GM12878 (cell line): ENCODE measurements around the gene CCNJ. TPM values are rescaled to one million over a fixed set of nuclear protein-coding genes. Genes with fewer than 3 reads are reported as not detected.

ENCODE experiments used
- ASH2L ChIP-seq: fragments of 300-600, 200-600 bp; sonication (generic); IDR thresholded peaks from 2 replicates; pipeline ENCODE4 v1.6.1; 2017; ENCODE audit warnings: low read depth, mild to moderate bottlenecking, borderline replicate concordance
- BACH1 ChIP-seq: fragments of 450-650 bp; IDR thresholded peaks from 2 replicates; pipeline ENCODE4 v1.6.1; 2017; ENCODE audit warnings: mild to moderate bottlenecking, borderline replicate concordance
- CEBPB ChIP-seq, 2 experiments: fragments of 150-350 bp in 1 of 2; IDR thresholded peaks; 2 replicates each; pipeline ENCODE4 v1.6.1; 2012 to 2014; ENCODE audit warnings: low read depth in 2 of 2, low read length in 2 of 2, borderline replicate concordance in 1 of 2, inconsistent platforms in 1 of 2
- FOS ChIP-seq: IDR thresholded peaks from 3 replicates; pipeline ENCODE4 v1.6.1; 2011; ENCODE audit warnings: borderline replicate concordance; ENCODE audit not compliant: insufficient read length; ENCODE audit errors: extremely low read depth
- NR2F1 ChIP-seq: fragments of 450-650 bp; conservative IDR thresholded peaks from 2 replicates; pipeline ENCODE4 v1.6.1; 2017; ENCODE audit warnings: mild to moderate bottlenecking
- PAX5 ChIP-seq: IDR thresholded peaks from 2 replicates; pipeline ENCODE4 v1.6.1; 2011; ENCODE audit warnings: low read depth, low read length, borderline replicate concordance
- PML ChIP-seq: IDR thresholded peaks from 2 replicates; pipeline ENCODE4 v1.6.1; 2012; ENCODE audit warnings: low read length, inconsistent platforms
- POLR2AphosphoS2 ChIP-seq: IDR thresholded peaks from 2 replicates; pipeline ENCODE4 v1.6.1; 2011; ENCODE audit warnings: low read depth, mild to moderate bottlenecking, low read length, improper control_type of control experiment, moderate library complexity
- POLR2AphosphoS5 ChIP-seq: IDR thresholded peaks from 2 replicates; pipeline ENCODE4 v1.6.1; 2011; ENCODE audit warnings: mild to moderate bottlenecking, low read length, inconsistent platforms
- RAD51 ChIP-seq: fragments of 450-650 bp; IDR thresholded peaks from 2 replicates; pipeline ENCODE4 v1.6.1; 2016; ENCODE audit warnings: moderate library complexity, mild to moderate bottlenecking, inconsistent platforms
- RELA ChIP-seq: fragments of 450-650 bp; IDR thresholded peaks from 2 replicates; pipeline ENCODE4 v1.8.0; 2014; ENCODE audit warnings: borderline replicate concordance; ENCODE audit not compliant: partially characterized antibody
- SIN3A ChIP-seq: IDR thresholded peaks from 2 replicates; pipeline ENCODE4 v1.6.1; 2012; ENCODE audit warnings: low read depth, low read length, improper control_type of control experiment
- SKIL ChIP-seq: fragments of 450-650 bp; IDR thresholded peaks from 2 replicates; pipeline ENCODE4 v1.6.1; 2017; ENCODE audit warnings: mild to moderate bottlenecking, low read depth, inconsistent platforms; ENCODE audit not compliant: poor library complexity, severe bottlenecking
- polyA plus RNA-seq, 11 experiments: library from polyadenylated mRNA; depleted of rRNA in 4 of 11; unstranded in 6 of 11; stranded (reverse) in 5 of 11; fragments of >200 nt; fragmentation: Nextera tagmentation in 4 of 11; fragmentation: Illumina TruSeq in 1 of 11; extraction: Ambion mirVana in 4 of 11; extraction: Trizol in 1 of 11; gene quantifications; 1 replicate in 1 of 11; 2 replicates in 10 of 11; pipeline versions ENCODE4 v1.2.1 to v1.2.3, GENCODE V29; 2011 to 2016; ENCODE audit warnings: inconsistent platforms in 2 of 11, missing spikeins in 2 of 11, low read depth in 1 of 11
- total RNA-seq, 4 experiments: library from RNA; depleted of rRNA in 3 of 4; stranded (reverse); fragments of >200 nt in 3 of 4; fragmentation: Illumina TruSeq in 1 of 4; extraction: Trizol in 1 of 4; gene quantifications; 2 replicates each; pipeline versions ENCODE4 v1.2.1 to v1.2.3, GENCODE V29; 2013 to 2021
- TF ChIP-seq, protein P1 (sequence below): IDR thresholded peaks from 2 replicates; pipeline ENCODE4 v1.6.1; 2012; ENCODE audit warnings: low read depth, low read length, improper control_type of control experiment
- TF ChIP-seq, protein P2 (sequence below): fragments of 450-650 bp; formaldehyde crosslinking; IDR thresholded peaks from 2 replicates; pipeline ENCODE4 v1.4.0; 2020; ENCODE audit warnings: mild to moderate bottlenecking, moderate library complexity
- TF ChIP-seq, protein P3 (sequence below): IDR thresholded peaks from 2 replicates; pipeline ENCODE4 v1.6.1; 2011; ENCODE audit warnings: low read depth, low read length, improper control_type of control experiment, borderline replicate concordance

CCNJ gene
- total and polyA plus RNA-seq, 10 of the 15 experiments (the other 5 are each of a cell fraction or from before 2014, with no cell fraction given), result 0.56 to 8.8 (median 6.6) TPM

DNA sequence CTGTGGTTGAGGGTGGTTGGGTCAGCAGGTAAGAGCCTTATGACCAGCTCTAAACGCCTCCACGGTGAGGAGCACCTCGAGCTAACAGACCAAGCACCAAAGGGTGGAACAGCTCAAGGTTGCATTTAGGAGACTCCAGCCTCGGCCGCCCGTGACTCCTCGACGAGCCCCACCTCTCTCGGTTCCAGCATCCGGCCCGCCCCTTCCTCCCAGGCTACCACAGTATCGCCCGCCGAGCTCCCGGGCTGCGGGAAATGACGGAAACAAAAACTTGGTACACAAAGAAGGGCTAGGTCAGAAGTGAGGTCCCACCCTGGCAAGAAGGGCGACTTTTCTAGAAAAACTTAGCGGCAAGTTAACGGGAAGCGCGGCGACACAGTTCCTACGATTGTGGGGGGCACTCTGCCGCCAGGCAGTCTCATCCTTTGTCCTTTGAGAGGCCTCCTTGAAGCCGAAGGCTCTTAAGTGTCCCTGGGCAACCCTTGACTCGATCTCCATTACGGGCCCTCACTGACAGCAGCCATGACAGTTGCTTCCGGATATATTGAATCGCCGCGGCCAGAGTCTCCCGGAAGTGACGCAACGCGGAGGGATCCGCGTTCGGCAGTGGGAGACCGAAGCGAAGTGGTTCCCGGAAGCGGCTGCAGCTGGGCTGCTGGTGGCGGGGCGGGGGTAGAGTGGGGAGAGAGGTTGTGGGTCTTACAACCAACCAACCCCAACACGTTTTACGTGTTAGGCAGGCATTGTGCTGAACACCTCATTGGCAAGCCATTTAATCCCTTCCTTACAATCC is 46.5 kb downstream of the CCNJ start (continued):
- TF ChIP-seq, protein P1, sequence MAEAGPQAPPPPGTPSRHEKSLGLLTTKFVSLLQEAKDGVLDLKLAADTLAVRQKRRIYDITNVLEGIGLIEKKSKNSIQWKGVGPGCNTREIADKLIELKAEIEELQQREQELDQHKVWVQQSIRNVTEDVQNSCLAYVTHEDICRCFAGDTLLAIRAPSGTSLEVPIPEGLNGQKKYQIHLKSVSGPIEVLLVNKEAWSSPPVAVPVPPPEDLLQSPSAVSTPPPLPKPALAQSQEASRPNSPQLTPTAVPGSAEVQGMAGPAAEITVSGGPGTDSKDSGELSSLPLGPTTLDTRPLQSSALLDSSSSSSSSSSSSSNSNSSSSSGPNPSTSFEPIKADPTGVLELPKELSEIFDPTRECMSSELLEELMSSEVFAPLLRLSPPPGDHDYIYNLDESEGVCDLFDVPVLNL, result peak; percentile 90
- TF ChIP-seq ASH2L, result no peak
- peak; percentile 98 for TF ChIP-seq POLR2AphosphoS5
- TF ChIP-seq, protein P2, sequence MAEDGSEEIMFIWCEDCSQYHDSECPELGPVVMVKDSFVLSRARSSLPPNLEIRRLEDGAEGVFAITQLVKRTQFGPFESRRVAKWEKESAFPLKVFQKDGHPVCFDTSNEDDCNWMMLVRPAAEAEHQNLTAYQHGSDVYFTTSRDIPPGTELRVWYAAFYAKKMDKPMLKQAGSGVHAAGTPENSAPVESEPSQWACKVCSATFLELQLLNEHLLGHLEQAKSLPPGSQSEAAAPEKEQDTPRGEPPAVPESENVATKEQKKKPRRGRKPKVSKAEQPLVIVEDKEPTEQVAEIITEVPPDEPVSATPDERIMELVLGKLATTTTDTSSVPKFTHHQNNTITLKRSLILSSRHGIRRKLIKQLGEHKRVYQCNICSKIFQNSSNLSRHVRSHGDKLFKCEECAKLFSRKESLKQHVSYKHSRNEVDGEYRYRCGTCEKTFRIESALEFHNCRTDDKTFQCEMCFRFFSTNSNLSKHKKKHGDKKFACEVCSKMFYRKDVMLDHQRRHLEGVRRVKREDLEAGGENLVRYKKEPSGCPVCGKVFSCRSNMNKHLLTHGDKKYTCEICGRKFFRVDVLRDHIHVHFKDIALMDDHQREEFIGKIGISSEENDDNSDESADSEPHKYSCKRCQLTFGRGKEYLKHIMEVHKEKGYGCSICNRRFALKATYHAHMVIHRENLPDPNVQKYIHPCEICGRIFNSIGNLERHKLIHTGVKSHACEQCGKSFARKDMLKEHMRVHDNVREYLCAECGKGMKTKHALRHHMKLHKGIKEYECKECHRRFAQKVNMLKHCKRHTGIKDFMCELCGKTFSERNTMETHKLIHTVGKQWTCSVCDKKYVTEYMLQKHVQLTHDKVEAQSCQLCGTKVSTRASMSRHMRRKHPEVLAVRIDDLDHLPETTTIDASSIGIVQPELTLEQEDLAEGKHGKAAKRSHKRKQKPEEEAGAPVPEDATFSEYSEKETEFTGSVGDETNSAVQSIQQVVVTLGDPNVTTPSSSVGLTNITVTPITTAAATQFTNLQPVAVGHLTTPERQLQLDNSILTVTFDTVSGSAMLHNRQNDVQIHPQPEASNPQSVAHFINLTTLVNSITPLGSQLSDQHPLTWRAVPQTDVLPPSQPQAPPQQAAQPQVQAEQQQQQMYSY, result no peak
- no peak for TF ChIP-seq RAD51
- TF ChIP-seq, protein P3, sequence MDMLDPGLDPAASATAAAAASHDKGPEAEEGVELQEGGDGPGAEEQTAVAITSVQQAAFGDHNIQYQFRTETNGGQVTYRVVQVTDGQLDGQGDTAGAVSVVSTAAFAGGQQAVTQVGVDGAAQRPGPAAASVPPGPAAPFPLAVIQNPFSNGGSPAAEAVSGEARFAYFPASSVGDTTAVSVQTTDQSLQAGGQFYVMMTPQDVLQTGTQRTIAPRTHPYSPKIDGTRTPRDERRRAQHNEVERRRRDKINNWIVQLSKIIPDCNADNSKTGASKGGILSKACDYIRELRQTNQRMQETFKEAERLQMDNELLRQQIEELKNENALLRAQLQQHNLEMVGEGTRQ, result no peak; the same call in 1 of the 2 replicates
- TF ChIP-seq PAX5, result no peak
- TF ChIP-seq BACH1, result no peak; the same call in 1 of the 2 replicates
- TF ChIP-seq NR2F1, result peak; percentile 67
- peak; percentile 96; the same call in 1 of the 2 replicates for TF ChIP-seq SIN3A
- peak; percentile 98 for TF ChIP-seq PML
- TF ChIP-seq FOS, result no peak
- peak; percentile 31 for TF ChIP-seq RELA
- no peak for TF ChIP-seq SKIL
- peak; percentile 62; the same call in 1 of the 2 replicates for TF ChIP-seq POLR2AphosphoS2
- no peak for TF ChIP-seq CEBPB (IDR thresholded peaks at IDR 0.05; ENCODE audit: borderline replicate concordance in 1 of 2, low read depth in 2 of 2, low read length in 2 of 2)
